OCI-LY7 (cell line): Measurements from ENCODE around the gene UBE2J1.

Experiments used
- CTCF ChIP-seq: fragments of 200-600 bp; sonication (generic); conservative IDR thresholded peaks from 2 replicates; pipeline ENCODE4 v1.5.1; 2014; ENCODE audit warnings: mild to moderate bottlenecking, antibody characterized with exemption, low read length, moderate library complexity, mixed read lengths
- EZH2phosphoT487 ChIP-seq: fragments of 200-600 bp; sonication (generic); IDR thresholded peaks from 2 replicates; pipeline ENCODE4 v1.6.1; 2018; ENCODE audit warnings: low read depth, borderline replicate concordance, mild to moderate bottlenecking, mixed run types, antibody characterized with exemption, low read length, moderate library complexity, mixed read lengths

- TF ChIP-seq CTCF (peak; percentile 77), EZH2phosphoT487 (no peak)
Measured at GRCh38 chr6:89281779-89282246, 70.7 kb downstream of the UBE2J1 start.
